Measurements from ENCODE around the gene KIF1A.

DNA sequence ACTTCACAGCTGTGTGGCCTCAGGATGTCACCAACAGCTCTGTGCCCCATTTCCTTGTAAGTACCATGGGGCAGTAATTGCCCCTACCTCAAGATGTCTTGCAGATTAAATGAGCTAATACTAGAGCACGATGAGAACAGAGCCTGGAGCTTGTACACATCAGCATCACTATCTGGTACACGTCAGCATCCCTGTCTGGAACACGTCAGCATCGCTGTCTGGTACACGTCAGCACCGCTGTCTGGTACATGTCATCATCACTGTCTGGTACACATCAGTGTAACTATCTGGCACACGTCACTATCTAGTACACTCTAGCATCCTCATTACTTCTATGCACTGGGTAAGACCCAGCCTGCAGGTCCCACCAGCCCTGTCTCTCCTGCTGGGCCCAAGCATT, 91.2 kb downstream of the KIF1A start:
- TF ChIP-seq, protein P1, sequence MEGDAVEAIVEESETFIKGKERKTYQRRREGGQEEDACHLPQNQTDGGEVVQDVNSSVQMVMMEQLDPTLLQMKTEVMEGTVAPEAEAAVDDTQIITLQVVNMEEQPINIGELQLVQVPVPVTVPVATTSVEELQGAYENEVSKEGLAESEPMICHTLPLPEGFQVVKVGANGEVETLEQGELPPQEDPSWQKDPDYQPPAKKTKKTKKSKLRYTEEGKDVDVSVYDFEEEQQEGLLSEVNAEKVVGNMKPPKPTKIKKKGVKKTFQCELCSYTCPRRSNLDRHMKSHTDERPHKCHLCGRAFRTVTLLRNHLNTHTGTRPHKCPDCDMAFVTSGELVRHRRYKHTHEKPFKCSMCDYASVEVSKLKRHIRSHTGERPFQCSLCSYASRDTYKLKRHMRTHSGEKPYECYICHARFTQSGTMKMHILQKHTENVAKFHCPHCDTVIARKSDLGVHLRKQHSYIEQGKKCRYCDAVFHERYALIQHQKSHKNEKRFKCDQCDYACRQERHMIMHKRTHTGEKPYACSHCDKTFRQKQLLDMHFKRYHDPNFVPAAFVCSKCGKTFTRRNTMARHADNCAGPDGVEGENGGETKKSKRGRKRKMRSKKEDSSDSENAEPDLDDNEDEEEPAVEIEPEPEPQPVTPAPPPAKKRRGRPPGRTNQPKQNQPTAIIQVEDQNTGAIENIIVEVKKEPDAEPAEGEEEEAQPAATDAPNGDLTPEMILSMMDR (IDR thresholded peaks at IDR 0.05): no peak
- no peak for TF ChIP-seq POLR2A (IDR thresholded peaks at IDR 0.05)
